ENCODE data around the gene NPAS3.

- no peak for TF ChIP-seq CTCF (tag by site-specific recombination; IDR thresholded peaks at IDR 0.05)
- TF ChIP-seq TCF7L2 (IDR thresholded peaks at IDR 0.05; ENCODE audit: borderline replicate concordance, low read depth, low read length): no peak
- TF ChIP-seq ZNF433 (tag by site-specific recombination; IDR thresholded peaks at IDR 0.05; ENCODE audit: low read depth): no peak
- TF ChIP-seq PRDM2 (tag by site-specific recombination; IDR thresholded peaks at IDR 0.05; ENCODE audit: borderline replicate concordance): no peak
- TF ChIP-seq ZNF274 (IDR thresholded peaks at IDR 0.05; ENCODE audit: low read length): no peak
- TF ChIP-seq ZNF274 (tag by site-specific recombination; IDR thresholded peaks at IDR 0.05; ENCODE audit: borderline replicate concordance): no peak
- no peak for TF ChIP-seq ZNF558 (tag by site-specific recombination; IDR thresholded peaks at IDR 0.05)
- TF ChIP-seq ZNF391 (tag by site-specific recombination; IDR thresholded peaks at IDR 0.05; ENCODE audit: borderline replicate concordance, low read depth): no peak
- TF ChIP-seq ZNF174 (tag by site-specific recombination; IDR thresholded peaks at IDR 0.05): no peak
- no peak for TF ChIP-seq ZFP3 (tag by site-specific recombination; IDR thresholded peaks at IDR 0.05; ENCODE audit: low read depth)
- TF ChIP-seq ZNF623 (tag by site-specific recombination; IDR thresholded peaks at IDR 0.05): no peak
- TF ChIP-seq, protein P1, sequence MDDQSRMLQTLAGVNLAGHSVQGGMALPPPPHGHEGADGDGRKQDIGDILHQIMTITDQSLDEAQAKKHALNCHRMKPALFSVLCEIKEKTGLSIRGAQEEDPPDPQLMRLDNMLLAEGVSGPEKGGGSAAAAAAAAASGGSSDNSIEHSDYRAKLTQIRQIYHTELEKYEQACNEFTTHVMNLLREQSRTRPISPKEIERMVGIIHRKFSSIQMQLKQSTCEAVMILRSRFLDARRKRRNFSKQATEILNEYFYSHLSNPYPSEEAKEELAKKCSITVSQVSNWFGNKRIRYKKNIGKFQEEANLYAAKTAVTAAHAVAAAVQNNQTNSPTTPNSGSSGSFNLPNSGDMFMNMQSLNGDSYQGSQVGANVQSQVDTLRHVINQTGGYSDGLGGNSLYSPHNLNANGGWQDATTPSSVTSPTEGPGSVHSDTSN (CRISPR knock-in tag; IDR thresholded peaks at IDR 0.05): no peak
- TF ChIP-seq, protein P2, sequence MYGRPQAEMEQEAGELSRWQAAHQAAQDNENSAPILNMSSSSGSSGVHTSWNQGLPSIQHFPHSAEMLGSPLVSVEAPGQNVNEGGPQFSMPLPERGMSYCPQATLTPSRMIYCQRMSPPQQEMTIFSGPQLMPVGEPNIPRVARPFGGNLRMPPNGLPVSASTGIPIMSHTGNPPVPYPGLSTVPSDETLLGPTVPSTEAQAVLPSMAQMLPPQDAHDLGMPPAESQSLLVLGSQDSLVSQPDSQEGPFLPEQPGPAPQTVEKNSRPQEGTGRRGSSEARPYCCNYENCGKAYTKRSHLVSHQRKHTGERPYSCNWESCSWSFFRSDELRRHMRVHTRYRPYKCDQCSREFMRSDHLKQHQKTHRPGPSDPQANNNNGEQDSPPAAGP (tag by site-specific recombination; IDR thresholded peaks at IDR 0.05): no peak
- TF ChIP-seq KLF9 (tag by site-specific recombination; IDR thresholded peaks at IDR 0.05; ENCODE audit: low read depth): no peak
These were observed 714.1 kb downstream of the NPAS3 start for GRCh38 chr14:33652566-33653307.
